ENCODE data around the gene ZBED5. TPM values are rescaled to one million over a fixed set of nuclear protein-coding genes. Genes with fewer than 3 reads are reported as not detected.

ZBED5 gene
- total and polyA plus RNA-seq, 9 of the 15 experiments (the other 6 are each of a cell fraction or from before 2014, with no cell fraction given), result 12.4 to 70.7 (median 26.8) TPM

DNA sequence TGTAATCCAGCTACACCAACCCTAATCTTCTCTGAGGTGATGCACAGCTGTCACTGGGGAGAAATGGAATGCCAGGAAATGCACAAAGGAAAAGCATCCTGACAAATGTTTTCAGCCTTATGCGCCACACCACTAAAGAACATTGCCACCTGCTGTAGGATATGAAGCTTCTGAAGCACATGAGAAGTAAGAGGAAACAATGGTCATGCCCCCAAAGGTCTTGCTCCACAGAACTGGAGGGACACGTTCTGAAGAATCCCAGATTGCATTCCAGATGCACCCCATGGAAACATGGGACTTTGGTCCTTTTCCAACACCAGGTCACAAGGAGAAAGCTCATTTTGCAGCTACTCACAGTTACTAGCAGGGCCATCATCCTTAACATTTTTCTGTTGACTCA lies 48.7 kb upstream of the ZBED5 start:
- 55% methylated on average over 2 of the region's 2 CpGs for WGBS (ENCODE audit: insufficient coverage, low coverage, missing lambda C conversion rate)
- Histone ChIP-seq H3K9ac (ENCODE audit: insufficient read depth in 1 of 2, low read depth in 2 of 2, low read length in 2 of 2) (no peak overlapping the region), H3K4me3 (no peak overlapping the region), H3K27me3 (ENCODE audit: control insufficient read depth in 2 of 2, insufficient read depth in 2 of 2, low read length in 2 of 2) (no peaks in the 10 kb centered on the region), H3K4me1 (replicated peaks in 1 of 2; ENCODE audit: control insufficient read depth in 2 of 2, insufficient read depth in 2 of 2, low read length in 2 of 2) (peaks cover 22 to 27% of the 10 kb centered on the region in 2 experiments), H3K9me1 (ENCODE audit: control insufficient read depth, insufficient read depth, low read length) (no peaks in the 10 kb centered on the region), H3K79me2 (ENCODE audit: control insufficient read depth, insufficient read depth, low read length) (no peaks in the 10 kb centered on the region), H2AFZ (ENCODE audit: low read depth, low read length) (no peak overlapping the region), H3K9me3 (replicated peaks; ENCODE audit: control insufficient read depth, insufficient read depth, low read depth, low read length) (no peaks in the 10 kb centered on the region), H3K27ac (ENCODE audit: extremely low read depth, low read depth, low read length) (no peak overlapping the region), H3K4me2 (ENCODE audit: insufficient read depth, low read length) (no peak overlapping the region), H3K36me3 (ENCODE audit: control insufficient read depth, insufficient read depth, low read length) (no peaks in the 10 kb centered on the region), H4K20me1 (replicated peaks; ENCODE audit: control insufficient read depth, insufficient read depth, low read length) (no peaks in the 10 kb centered on the region)
- in situ Hi-C loops (cut with MboI) (no loop called here), intact Hi-C loops (cut with micrococcal nuclease) (no loop called here)
- DNase-seq (ENCODE audit: extremely low read depth in 1 of 4, low spot score in 3 of 4) (no peak), ATAC-seq (no peak), FAIRE-seq (no peak)
- POLR2A ChIA-PET, result interaction anchor here (0.9 to 1.7 kb wide), 3 partner anchors 12 to 97 kb away, joined by 5 to 6 read pairs (median 6); partner anchors contain the start of gene EIF4G2
- no peak for TF ChIP-seq SAFB2 (IDR thresholded peaks at IDR 0.05; ENCODE audit: borderline replicate concordance, low read depth, low read length, severe bottlenecking)
- no peak for TF ChIP-seq STAT5A (IDR thresholded peaks at IDR 0.05; ENCODE audit: borderline replicate concordance, low read length)
- TF ChIP-seq NFE2 (IDR thresholded peaks at IDR 0.05; ENCODE audit: low read depth), result no peak
- no peak for TF ChIP-seq CREM (IDR thresholded peaks at IDR 0.05; ENCODE audit: low read depth)
- no peak for TF ChIP-seq TEAD2 (tag; IDR thresholded peaks at IDR 0.05)
- TF ChIP-seq ZC3H8 (IDR thresholded peaks at IDR 0.05), result no peak
- peak in 1 of 2 experiments; percentile 35; a peak in 1 of 4 replicates for TF ChIP-seq RAD21 (CRISPR knock-in tag; conservative IDR thresholded peaks at IDR 0.05 in 1 of 2, IDR thresholded peaks at IDR 0.05 in 1 of 2)
- TF ChIP-seq NR2C2 (CRISPR knock-in tag; IDR thresholded peaks at IDR 0.05), result no peak
- TF ChIP-seq NR2C2 (tag; IDR thresholded peaks at IDR 0.05), result no peak
- TF ChIP-seq, protein P1, sequence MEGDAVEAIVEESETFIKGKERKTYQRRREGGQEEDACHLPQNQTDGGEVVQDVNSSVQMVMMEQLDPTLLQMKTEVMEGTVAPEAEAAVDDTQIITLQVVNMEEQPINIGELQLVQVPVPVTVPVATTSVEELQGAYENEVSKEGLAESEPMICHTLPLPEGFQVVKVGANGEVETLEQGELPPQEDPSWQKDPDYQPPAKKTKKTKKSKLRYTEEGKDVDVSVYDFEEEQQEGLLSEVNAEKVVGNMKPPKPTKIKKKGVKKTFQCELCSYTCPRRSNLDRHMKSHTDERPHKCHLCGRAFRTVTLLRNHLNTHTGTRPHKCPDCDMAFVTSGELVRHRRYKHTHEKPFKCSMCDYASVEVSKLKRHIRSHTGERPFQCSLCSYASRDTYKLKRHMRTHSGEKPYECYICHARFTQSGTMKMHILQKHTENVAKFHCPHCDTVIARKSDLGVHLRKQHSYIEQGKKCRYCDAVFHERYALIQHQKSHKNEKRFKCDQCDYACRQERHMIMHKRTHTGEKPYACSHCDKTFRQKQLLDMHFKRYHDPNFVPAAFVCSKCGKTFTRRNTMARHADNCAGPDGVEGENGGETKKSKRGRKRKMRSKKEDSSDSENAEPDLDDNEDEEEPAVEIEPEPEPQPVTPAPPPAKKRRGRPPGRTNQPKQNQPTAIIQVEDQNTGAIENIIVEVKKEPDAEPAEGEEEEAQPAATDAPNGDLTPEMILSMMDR (IDR thresholded peaks at IDR 0.05 in 2 of 3, conservative IDR thresholded peaks at IDR 0.05 in 1 of 3; ENCODE audit: insufficient read depth in 2 of 3, low read depth in 1 of 3, low read length in 3 of 3), result peak in 1 of 3 experiments; percentile 10; a peak in 1 of 6 replicates
- no peak for TF ChIP-seq KDM2B (CRISPR knock-in tag; IDR thresholded peaks at IDR 0.05)
- no TSS peak for BruUV-seq (replicated peaks)
- CTCF ChIA-PET (ENCODE audit: low intra/inter-chr PET ratio), result no interaction called here
